SK-N-DZ (cell line): ENCODE measurements around the gene ASCL2. TPM values are rescaled to one million over a fixed set of nuclear protein-coding genes. Genes with fewer than 3 reads are reported as not detected.

ENCODE experiments used
- DNase-seq: peaks from one replicate; pipeline ENCODE4 v3.0.0-alpha.2; 2015; ENCODE audit warnings: low spot score
- polyA plus RNA-seq, 2 experiments: library from polyadenylated mRNA; depleted of rRNA; stranded (reverse); fragments of >200 nt; gene quantifications; 2 replicates each; pipeline ENCODE4 v1.2.3, GENCODE V29; 2014

The ASCL2 gene
- not detected in 2 replicates for polyA plus RNA-seq (2014; cell fraction: cytosol; rRNA removed)
- polyA plus RNA-seq (2014; cell fraction: nucleus; rRNA removed): not detected in 2 replicates

- no peak for DNase-seq
Measured at GRCh38 chr11:2270322-2271076, at the start of gene ASCL2. TSS of gene ASCL2 (minus strand) at chr11:2270588. CDS start at chr11:2270332, 256 bp downstream.

DNA sequence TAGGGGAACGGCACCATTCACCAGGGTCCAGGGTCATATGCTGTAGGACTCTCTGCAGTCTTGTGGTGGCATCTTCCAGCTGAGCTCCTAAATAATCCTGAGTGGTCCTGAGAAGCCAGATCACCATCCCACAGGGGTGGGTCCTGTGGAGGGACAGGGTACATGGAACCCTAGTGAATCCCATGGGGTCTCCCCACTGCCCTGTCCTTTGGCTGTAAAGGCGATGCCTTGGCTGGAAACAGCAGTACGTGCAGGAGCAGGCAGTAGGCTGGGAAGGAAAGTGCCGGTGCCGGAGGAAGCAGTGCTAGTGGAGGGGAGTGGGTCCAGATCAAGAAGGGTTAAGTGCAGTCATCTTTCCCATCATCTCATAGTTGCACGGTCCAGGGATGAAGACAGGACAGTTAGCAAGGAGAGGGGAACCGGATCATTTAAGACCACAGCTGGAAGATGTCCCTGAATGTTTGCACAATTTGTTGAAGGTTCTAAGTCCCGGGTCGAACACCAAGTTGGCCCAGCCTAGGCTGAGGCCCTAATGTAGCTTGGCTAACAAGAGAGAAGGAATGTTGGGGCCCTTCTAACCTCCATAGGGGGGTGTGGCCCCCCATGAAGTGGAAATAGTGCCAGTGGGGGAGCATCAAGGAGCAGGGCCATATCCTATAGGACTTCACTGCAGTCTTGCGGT, 49.5 kb upstream of the ASCL2 start:
- no peak for DNase-seq

DNA sequence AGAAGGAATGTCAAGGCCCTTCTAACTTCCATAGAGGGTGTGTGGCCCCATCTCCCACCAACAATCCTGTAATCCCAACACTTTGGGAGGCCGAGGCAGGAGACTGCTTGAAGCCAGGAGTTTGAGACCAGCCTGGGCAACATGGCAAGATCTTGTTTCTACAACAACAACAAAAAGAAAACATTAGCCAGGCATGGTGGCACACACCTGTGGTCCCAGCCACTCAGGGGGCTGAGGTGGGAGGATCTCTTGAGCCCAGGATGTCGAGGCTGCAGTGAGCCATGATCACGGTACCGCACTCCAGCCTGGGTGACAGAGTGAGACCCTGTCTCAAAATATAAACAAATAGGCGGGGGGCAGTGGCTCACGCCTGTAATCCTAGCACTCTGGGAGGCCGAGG, 48.3 kb upstream of the ASCL2 start:
- DNase-seq: no peak

DNA sequence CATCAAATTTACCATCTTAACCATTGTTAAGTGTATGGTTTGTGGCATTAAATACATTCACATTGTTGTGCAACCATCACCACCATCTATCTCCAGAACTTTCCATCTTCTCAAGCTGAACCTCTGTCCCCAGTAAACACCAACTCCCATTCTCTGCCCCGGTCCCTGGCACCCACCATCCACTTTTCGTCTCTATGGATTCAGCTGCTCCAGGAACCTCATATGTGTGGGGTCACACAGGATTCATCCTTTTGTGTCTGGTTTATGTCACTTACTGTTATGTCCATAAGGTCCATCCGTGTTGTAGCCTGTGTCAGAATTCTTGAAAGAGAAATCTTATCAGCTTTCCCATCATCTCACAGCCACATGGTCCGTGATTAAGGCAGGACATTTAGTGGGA, 47.7 kb upstream of the ASCL2 start:
- no peak for DNase-seq

DNA sequence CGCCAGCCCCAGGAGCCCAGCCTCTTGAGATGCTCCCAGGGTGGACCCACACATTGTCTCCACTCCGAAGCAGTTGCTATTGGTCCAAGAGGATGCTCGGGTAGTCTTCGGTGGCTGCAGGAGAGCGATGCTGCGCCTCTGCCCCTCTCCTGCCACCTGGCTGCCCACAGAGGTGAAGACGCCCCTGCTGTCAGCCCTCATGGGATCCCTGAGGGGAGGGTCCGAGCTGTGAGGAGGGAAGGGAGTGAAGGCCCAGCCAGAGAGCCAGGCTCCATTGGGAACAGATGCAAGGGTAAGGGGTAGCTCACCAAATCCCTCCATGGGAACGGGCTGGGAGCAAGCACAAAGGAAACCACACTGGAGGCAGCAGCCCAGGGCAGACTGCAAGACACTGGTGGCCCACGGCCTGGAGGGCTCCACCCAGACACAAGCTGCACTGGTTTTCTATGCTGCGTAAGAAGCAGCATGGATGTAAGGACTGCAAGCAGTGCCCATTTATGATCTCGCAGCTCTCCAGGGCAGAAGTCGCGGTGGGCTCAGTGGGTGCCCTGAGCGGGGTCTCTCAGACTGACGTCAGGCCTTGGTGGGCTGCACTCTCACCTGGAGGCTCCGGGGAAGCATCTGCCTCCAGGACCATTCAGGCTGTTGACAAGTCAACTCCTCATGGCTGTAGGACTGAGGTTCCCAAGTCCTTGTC, 47.1 kb upstream of the ASCL2 start:
- no peak for DNase-seq

GRCh38 chr11:2316963-2317244, 46.5 kb upstream of the ASCL2 start:
- no peak for DNase-seq

DNA sequence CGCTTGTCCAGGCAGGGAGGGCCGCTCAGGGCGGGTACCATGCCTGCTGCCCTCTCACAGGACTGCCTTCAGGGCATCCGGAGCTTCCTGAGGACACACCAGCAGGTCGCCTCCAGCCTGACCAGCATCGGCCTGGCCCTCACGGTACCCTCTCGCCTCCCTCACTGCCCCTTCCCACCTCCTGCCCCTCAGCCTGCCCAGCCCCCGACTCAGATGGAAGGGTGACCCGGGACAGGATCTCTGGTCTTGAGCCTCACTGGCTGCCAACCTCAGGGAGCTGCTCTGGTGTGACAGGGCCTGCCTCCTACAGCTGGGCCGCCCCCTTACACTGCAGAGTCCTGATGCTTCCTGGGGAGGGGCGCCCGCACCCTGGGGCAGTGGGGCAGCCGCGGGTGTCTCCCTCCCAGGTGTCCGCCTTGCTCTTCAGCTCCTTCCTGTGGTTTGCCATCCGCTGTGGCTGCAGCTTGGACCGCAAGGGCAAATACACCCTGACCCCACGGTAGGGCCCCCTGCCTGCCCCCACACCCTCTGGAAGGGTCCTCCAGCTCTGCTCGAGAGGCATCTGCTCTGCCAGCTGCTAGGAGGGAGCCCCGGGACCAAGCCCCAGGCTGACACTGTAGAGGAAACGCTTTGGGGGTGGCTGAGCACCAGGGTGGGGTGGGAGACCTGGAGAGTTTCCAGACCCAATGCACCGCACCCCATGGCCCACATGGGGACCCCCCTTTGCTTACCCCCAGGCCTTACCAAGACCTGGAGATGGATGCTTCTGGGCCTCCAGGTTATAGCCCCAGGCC, 46.0 kb upstream of the ASCL2 start:
- DNase-seq: no peak

DNA sequence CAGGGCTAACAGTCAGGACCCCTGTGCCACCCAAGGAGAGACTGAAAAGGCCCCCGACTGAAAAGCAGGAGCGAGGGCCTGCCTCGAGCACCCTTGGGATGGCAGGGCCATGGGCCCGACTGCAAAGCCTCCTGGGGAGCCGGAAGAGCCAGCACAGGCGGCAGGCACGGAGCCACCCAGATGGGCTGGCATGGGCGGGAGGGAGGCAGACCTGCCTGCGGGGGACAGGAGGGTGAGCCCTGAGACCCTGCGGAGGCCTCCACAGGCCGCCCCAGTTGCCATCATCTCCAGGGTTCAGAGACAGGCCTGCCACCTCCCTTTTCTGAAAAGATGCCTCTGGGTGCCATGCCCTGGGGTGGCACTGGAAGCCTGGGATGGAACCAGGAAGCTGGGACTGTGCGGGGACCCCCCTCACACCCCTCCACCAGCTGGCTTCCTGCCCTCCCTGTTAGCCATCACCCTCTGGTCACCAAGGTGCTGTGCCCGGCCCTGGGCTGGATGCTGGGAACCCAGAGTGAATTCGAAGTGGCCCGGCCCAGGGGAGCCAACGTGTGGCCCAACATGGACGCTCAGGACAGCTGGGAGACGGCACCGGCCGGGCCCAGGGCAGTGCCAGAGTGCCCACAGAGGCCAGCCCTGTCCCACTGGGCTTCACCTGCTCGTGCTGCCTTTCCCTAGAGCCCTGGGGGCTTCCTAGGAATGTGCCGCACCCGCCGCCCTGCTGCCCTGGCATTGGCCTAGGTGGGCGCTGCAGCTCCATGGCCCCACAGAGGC, 45.2 kb upstream of the ASCL2 start:
- DNase-seq: no peak

DNA sequence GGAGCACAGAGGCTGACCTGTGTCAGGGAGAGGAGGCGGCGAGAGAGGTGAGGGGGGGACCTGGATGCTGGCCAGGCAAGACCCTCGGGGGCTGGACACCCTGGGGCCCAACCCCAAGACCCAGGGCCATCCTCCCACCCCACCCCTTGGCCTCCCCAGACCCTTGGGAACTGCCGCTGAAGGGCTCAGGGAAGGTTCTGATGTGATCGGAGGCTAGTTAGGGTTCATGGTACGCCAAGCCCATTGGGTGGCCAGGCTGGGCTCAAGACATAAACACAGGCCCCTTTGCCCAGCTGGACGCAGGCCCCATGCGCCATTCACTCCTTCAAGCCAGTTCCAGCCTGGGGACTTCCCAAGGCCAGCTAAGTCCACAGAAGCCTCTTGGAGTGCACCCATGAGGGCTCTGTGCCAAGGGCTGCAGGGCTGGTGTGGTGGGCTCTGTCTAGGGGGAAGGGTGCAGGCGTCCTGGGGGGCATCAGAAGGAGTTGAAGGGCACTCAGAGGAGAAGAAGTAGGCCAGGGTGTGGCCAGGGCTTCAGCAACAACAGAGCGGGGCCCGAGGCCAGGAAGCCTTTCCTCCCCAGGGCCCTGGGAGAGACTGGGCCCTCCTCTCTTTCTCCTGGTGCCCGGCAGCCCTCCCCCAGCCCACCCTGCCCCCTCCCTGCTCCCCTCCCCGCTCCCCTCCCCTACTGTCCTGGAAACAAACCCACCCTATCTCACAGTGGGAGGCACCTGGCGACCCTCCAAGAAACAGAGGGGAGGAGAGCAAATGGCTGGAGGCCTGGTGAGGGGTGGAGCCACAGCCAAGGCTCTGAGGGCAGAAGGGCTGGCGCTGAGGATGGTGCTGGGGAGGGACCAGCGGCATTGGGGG, 44.4 kb upstream of the ASCL2 start:
- no peak for DNase-seq

- DNase-seq: no peak
Measured at GRCh38 chr11:2314136-2314524, 43.7 kb upstream of the ASCL2 start.

DNA sequence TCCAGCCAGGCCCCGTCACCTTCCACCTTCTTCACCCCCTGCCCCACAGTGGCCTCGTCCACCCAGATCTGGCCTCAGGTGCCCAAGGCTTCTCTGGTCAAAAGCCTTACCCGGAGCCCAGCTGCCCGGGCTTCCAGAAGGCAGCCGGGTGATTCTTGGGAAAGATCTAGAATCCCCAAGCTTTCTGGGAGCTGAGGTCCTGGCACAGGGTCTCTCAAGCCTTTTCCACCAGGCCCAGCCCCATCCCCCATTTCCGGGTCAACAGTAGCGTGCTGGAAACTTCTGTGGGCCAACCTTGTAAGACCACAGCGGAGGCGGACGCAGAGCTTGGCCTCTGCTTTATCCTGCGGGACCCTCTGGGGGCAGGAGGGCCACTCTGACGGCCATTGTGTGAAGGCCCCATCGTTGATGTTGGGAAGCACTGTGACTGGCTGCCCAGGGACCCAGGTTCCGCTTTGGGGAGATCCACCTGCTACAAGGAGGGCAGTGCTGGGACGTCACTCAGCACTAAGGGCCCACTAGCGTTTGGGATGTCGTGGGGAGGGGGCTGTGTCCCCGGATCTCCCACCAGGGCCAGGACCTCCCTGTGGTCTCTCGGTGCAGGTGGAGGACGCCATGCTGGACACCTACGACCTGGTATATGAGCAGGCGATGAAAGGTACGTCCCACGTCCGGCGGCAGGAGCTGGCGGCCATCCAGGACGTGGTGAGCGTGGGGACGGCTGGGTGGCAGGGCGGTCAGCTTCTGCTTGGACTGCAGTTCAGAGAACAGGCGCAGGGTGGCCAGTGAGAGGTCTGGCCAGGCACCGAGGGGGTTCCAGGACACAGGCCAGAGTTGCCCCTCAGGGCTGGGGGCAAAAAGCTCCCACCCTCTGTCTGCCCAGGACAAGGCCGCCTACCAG, 42.9 kb upstream of the ASCL2 start:
- no peak for DNase-seq

GRCh38 chr11:2312232-2313042, 42.0 kb upstream of the ASCL2 start:
- no peak for DNase-seq

GRCh38 chr11:2311353-2312133, 41.2 kb upstream of the ASCL2 start:
- DNase-seq: no peak

- no peak for DNase-seq
Measured at GRCh38 chr11:2310786-2311352, 40.5 kb upstream of the ASCL2 start.

DNA sequence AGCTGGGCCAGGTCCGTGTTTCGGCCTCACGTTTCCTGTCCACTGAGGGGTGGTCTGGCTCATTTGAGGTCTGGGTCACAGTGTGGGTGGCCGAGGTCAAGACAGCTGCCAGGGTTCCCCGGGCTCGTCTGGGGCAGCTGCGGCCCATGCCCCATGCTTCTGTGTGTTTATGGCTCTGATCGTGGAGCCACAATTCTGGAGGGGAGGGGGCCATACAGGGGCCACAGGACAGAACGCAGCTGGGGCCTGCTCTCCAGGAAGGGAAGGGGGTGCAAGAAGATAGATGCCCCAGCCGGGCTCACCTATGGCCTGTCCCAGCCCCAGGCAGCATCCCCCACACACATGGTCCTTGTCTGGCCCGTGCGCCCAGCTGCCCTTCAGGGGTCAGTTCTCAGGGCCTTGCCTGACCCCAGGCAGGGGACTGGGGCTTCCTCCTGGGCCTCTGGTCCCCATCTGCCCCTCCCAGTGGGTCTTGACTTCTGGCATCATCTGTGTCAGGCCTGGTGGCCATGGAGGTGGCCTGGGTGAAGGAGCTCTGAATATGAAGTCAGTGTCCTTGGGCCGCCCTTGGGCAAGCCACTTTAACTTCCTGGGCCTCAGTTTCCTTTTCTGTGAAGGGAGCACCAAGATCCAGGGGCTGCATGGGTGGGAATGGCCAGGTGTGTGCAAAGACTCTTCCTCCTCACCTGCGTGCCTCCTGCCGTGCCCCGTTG, 39.8 kb upstream of the ASCL2 start:
- no peak for DNase-seq
